GM18858 (cell line): Measurements from ENCODE around the gene NID2.

ENCODE experiments used
- ATAC-seq: cut with Tn5 transposase; IDR thresholded peaks from one replicate; pipeline ENCODE4 v1.9.1; 2021; ENCODE audit not compliant: unreplicated experiment

Gene NID2

DNA sequence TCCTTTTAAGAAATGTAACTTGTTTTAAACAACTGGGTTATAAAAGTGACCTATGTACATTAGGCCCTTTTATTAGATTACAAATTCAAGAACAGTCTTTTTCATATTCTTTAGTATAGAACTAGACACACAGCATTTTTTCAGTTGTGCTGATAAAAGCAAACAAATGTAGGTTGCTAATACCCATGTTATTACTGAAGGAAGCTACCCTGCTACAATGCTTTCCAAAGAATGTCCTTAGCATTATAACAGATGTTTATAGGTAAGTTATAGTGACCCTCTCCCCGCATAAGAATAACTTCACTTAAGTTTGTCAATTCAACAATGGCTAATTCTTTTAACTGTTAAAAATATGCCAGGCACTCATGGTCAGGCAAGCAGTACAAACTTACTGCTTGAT, 61.6 kb downstream of the NID2 start:
- no peak for ATAC-seq

DNA sequence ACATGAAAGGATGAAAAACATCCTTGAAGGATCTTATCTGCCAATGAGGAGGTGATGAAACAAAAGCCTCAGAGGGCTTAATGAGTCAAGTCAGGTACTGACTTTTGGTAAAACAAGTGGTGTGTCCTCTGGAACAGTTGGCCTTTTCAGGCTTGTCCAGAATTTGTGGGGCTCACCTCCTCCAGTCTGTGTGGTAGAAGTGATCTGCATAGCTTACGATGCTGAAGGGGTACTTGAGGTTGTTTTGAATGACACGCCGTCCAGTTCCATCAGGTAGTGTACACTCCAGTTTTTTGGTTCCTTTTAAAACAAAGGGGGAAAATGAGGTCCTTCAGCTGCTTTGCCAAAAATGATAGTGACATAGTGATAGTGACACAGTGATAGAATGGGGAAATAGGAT, 62.5 kb downstream of the NID2 start:
- ATAC-seq, result no peak

DNA sequence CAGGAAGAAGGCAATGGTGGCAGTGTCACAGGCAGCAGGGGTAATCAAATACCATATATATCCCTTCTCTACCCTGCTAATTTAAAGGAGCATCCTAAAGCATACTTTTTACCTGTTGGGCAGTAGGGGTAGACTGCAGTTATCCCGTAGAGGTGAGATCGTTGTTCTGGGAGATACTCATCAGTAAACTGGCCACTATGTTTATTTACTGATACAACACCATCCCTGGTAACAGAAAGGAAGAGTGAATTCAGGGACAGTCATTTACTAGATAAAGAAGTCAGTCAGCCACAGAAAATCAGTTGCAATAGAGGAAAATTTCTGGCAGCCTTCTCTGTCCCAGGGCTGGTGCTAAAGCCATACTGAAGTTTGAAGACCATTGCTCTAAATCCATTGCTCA, 63.2 kb downstream of the NID2 start:
- ATAC-seq, result no peak

DNA sequence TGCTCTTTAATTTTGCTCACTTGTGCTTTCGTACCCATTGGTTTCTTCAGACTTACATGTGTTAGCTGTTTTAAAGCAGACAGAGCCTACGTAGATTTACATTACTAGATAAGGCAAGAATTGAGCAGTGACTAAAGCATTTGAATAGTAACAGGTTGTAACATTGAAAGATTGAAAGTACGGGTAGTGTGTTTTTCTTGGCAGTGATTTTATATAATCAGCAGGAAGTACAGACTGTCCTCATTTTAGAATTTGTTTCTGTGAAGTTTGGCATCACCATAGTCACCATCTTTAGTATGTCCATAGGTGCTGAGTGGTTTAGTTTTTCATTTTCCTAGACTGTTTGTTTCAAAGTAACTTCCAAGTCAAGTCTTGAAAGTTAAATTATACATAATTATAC, 65.5 kb downstream of the NID2 start:
- no peak for ATAC-seq

DNA sequence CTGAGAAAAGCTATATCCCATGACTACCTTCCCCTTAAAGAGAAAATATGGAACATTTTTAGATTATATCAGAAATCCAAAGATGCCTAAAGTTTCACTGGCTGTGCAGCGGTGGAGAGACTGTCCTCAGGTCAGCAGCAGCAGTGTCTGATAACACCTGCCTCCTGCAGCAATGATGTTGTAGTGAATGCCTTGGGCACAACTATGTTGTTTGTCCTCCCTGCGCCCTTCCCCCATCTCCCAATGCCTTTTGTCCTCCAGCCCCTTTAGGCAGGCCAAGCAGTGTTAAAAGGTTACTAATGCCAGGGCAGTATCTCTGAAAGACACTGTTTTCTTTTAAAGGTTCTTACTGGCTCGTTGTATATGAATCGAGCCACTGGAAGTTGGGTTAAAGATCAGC, 66.3 kb downstream of the NID2 start:
- no peak for ATAC-seq

DNA sequence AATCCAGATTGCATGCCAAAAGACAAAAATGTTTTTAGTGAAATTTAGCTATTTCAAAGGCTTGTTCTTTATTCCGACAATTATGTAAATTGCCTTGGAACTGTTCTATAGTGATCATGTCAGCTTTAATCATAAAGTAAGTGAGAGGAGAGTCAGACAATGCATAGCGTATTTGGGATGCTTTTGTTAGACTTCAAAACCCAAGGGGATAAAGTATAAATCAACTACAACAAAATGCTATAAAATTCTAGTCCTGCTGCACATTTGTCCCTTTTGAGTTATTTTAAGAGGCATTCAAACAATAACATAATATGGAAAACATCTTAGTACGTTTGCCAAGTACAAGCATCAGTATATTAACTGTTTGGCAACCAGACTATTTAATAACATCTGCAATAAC, 68.2 kb downstream of the NID2 start:
- no peak for ATAC-seq

DNA sequence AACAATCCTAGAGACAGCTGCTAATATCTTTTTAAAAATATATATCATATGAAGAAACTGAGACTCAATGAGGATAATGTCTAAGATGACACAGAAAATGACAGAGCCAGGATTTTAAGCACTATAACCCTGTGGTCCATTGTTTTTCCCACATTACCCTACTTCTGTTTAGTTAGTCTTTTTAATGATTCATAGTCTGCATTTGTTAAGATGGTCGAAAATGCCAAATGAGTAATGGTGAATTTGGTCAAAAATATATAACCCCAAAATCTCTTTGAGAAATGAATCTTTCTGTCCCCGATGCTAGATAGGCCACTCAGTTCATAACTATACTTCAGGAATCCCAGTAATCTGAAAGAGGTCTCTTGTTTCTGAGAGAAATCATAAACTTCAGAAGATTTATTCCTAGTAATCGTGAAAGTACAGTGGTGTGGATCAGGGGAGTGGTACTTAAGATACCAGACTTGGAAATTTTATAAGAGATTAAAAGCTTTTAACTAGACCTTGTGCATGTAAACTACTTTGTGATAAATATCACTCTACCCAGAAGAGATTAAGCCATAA, 68.8 kb downstream of the NID2 start:
- no peak for ATAC-seq

DNA sequence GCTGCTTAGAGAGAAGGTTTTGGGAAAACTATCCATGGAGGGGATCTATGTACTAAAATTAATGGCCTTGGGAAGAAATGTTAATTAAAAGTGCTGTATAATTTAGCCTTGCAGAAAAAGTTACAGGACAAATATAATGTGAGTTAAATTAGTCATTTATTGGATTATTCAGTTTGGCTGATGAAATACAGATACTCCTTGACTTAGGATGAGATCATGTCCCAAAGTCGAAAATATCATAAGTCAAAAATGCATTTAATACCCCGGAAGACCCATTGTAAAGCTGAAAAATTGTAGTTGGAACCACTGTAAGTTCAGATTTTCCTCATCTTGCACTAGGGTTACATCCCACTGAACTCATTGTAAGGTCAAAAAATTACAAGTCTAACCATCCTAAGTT, 69.8 kb downstream of the NID2 start:
- no peak for ATAC-seq

DNA sequence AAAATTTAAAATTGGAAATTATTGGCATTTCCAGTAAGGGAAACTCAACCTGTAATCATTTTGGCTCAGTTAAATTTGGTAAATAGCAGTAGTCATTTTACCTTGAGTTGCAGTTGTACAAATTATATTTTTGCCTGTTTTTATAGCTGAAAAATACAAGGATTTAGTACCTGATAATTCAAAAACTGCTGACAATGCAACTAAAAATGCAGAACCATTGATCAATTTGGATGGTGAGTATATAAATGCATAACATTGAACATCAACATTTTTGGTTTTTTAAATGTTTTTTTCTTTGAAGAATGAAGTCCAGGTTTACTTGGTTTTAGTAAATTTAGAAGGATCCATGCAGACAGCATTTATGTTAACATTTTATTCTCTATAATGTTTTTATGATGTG, 70.5 kb downstream of the NID2 start:
- no peak for ATAC-seq

DNA sequence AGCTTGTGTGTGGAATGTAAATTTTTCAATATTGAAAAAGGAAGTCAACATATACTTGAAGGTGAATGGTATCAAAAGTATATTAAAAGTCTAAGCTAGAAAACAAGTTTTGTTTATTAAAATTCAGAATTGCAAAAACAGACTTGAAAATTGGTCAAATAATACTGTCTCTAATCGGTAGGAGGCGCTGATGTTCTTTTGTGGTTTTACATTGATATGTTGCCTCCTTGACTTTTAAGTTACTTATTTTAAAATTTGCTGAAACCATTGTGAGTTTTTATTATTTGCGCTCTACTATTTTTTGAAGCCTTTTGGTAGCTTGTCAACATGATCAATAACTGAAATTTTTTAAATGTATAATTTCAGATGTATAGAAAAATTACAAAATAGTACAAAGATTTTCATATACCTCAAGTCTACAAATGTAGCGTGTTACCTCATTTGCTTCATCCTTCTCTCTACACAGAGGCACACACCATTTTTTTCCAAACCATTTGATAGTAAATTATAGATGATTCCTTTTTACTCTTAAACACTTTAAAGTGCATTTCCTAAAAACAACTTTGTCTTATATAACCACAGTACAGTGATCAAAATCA, 72.6 kb downstream of the NID2 start:
- ATAC-seq, result no peak

DNA sequence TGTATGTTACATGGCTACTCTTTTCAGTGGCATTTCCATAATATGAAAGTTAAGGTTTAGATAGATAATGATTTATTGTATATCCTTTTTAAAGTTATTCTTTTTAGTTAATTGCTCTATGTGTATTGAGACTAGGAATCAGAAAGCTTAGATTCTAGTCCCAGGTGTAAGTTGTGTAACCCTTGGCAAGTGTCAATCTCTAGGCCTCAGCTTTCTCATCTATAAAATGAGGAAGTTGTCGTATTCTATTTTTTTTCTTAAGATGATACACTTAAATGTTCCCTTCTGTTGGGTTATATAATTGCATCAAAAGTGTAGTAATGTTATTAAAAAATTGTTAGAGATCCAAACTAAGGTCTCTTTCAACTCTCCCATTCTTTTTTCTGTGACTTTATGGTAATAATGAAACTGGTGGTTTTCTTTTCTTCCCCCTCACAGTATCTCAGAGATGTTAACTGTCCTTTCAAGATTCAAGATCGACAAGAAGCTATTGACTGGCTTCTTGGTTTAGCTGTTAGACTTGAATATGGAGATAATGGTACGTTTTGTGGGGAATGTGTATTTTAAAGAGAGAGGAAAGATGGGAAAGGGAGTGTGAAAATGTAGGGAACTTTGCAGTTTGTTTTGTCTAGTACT, 75.5 kb downstream of the NID2 start:
- no peak for ATAC-seq

DNA sequence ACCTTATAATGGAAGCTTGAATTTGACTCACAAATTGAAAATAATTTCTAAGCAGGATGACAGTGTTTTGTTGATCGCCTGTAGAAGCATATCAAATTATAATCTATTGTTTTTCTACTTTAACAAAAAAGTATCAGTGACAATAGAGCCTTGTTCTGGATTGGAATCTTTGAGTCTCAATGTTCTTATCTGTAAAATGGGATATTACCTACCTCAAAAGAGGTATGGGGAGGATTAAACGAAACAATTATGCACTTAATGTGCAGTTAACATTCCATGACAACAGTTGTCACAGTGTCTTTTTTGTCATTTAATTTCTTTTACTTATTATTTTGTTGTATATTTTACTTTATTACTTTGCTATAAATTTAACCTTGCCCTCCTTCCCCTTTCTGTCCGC, 78.4 kb downstream of the NID2 start:
- no peak for ATAC-seq

DNA sequence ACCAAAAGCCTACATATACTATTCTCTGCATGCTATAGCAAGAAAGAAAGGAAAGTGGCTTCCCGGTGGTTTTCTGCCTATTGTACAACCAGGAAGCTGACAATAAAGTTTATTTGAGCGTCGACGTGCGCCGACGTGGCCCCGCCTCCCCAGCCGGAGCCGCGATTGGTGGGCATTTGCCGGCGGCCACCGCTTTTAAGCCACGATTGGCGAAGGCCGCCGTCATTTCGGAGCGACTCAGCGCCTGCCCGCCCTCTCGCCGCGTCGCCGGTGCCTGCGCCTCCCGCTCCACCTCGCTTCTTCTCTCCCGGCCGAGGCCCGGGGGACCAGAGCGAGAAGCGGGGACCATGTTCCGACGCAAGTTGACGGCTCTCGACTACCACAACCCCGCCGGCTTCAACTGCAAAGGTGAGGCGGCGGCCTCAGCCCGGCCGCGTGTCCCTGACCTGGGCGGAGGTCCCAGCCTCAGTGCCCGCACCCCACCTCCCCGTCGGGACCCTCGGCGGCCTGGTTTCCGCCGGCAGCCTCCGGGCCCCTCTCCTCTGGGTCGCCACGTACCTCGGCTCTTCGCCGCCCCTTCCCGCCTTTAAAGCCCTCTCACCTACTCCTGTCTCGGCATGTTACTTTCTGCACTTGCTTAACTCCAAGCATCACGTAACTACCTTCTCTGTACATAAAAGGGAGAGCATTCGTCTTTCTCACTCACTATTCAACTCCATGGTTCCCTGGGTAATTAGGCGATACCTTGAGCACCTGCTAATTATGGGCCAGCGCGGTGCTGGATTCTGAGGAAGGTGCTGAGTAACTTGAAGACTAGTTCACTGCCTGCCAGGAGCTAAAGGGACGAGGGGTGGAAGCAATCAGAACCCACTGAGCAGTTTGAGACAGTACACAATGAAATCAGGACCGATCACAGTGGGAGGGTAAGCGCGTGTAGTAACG, 79.3 kb downstream of the NID2 start, which contains the start of gene RTRAF:
TSS of gene RTRAF (plus strand) at position 254 of the 942 bp plus-strand sequence. CDS start at position 348, 94 bp downstream.
- ATAC-seq, result peak; percentile 87

DNA sequence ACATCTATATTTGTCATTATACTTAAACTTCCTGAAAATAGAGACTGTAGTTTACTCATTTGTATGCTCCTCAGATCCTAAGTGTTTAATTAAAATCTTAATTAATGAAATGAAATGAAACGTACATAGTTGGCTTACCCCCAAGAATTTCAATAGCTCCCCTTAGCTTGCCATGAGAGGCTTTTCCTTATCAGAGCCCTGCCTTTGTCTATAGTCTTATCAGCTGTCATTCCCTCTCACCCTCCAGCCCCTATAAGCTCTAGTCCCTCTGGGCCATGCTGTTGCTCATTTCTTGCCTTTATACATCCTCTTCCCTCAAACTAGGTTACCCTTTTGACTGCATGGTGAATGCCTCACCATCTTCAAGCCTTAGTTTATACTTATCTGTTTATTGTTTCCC, 80.6 kb downstream of the NID2 start:
- no peak for ATAC-seq

DNA sequence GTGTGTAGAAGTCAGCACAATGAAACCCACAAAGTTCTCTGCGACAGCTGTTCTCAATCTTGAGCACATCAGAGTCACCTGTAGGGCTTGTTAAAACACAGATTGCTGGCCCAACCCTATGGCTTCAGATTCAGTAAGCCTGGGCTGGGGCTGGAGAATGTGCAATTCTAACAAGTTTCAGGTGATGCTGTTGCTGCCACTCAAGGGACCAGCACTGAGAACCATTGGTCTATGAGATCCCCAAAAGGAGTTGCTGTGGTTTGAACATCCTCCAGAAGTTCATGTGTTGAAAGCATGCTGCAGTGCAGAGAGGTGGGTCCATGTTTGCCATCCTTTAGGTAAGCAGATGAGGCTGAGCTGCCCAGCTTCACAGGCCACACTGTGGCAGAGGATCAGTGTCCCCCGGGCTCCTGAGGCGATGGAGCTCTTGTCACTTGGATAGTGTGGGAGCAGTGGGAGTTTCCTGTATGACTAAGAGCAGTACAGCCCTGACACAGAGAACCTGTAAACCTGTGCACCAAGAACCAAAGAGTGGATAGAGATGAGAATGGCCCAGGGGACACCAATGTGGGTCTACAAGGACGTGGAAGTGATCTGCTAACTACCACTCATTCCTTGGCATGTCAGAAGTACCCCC, 87.5 kb downstream of the NID2 start:
- ATAC-seq, result no peak

DNA sequence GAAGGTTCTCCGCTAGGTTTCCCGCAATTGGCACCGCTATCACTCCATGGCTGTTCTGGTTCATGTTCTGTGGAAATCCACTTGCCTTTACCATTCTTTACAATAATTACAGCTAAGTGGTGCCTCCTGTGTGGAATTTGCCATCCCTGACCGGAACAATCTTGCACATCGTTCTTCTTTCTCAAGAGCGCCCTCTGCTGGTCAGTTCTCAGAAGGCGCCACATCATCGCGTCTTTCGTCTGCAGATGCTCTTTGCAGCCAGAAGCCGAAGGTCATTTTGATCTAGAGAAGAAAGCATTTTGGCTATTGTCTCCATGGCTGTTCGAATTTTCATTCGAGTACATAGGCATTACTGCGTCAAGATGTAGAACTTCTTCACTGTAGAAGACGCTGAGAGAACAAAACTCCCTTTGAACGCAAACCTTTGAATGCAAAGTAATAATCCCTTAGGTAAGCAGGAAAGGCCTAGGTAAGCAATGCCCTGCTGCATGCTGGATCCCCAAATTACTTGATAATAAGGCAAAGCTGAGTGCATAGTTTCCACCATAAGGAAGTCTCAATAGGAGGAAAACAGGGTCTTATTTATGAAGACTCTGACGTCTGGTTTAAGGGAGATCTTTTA, 89.7 kb downstream of the NID2 start:
- no peak for ATAC-seq

DNA sequence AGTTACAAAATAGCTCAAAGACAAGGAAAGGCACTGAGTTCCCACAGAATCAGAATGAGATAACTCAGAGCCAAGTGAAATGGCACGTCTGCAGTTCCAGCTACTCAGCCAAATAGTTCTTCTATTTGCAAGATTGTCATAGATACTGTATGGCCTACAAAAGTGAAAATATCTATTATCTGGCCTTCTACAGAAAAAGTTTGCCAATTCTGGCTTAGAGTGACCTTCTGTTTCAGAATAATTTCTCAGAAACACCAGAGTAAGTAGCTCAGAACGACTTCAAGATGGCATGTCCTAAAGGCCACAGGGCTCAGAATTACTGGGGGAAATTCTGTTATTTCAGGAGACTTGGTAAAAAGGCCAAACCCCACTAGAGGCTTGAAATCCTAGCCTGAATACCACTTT, 90.2 kb downstream of the NID2 start:
- ATAC-seq, result no peak

DNA sequence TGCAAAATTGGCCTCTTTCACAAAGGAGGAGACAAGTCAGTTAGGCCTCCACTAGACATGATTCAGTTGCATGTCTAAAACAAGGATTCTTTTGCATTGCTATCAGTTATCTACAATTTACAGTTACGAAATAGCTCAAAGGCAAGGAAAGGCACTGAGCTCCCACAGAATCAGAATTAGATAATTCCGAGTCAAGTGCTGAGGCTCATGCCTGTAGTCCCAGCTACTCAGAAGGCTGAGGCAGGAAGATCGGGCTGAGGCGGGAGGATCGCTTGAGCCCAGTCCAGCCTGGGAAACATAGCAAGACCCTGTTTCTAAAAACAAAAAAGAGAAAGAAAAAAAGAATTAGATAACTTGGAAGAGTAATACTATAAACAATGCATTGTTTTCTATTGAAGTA, 91.8 kb downstream of the NID2 start:
- no peak for ATAC-seq

DNA sequence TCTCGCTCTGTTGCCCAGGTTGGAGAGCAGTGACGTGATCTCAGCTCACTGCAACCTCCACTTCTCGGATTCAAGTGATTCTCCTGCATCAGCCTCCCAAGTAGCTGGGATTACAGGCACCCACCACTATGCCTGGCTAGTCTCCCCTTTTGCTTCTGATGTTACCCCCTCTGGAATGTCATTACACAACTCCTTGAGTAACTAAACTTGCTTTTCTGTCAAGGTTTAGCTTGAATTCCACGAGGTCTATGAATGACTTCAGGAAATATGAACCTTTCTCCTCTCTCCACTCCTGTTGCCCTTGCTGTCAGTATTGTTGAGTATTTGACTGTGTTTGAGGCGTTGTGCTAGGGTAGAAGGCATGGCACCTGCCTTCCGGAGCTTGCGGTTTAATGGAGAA, 96.3 kb downstream of the NID2 start:
- no peak for ATAC-seq

DNA sequence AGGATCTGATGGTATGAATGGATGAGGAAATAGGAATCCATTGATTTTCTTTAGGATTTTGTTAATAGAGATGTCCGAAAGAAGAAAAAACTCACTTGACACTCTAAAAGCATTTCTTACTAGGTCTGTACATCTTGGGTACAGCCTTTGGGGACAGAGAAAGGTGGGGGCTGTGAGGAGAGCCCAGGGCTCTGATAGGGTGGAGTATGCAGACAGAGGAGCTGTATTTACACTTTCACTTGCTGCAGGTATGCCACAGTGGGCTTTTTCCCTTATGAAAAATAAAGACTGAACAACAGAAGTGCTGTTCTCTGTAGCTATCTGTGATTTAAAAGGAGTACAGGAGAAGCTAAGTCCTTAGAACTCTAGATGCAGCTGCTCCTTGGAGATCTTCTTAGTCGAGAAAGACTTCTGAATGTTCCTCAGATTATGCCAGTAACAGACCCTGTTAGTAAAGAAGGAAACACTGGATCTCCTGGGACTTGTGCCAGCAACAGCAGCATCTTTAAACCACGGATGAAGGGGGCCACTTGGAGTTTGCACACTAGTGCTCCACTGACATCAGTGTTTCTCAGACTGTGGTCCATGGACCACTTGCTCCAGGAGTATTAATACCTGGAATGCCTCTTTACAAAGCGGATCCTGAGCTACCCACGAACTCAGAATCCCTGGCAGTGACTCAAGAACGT, 98.9 kb downstream of the NID2 start:
- ATAC-seq, result no peak
